Ascending aorta (tissue), 2 donors: Measurements from ENCODE around the gene SCARB2. TPM values are rescaled to one million over a fixed set of nuclear protein-coding genes. Genes with fewer than 3 reads are reported as not detected.

Source experiments
- DNase-seq, 2 donors: peaks; one replicate each; pipeline ENCODE4 v3.0.0-alpha.2; 2019; ENCODE audit warnings: low spot score in 2 of 2
- H3K27ac ChIP-seq, 2 donors: fragments of 200-600 bp; sonication (generic); one replicate each; pipeline ENCODE4 v1.5.1; 2016 to 2017; ENCODE audit warnings: mild to moderate bottlenecking in 1 of 2
- H3K27me3 ChIP-seq: fragments of 200-600 bp; sonication (generic); one replicate; pipeline ENCODE4 v1.5.1; 2017
- H3K36me3 ChIP-seq, 2 donors: fragments of 200-600 bp; sonication (generic); one replicate each; pipeline ENCODE4 v1.5.1; 2016
- H3K4me1 ChIP-seq, 2 donors: fragments of 200-600 bp; sonication (generic); one replicate each; pipeline ENCODE4 v1.5.1; 2016 to 2017; ENCODE audit warnings: mild to moderate bottlenecking in 1 of 2
- H3K4me3 ChIP-seq, 2 donors: fragments of 200-600 bp; sonication (generic); one replicate each; pipeline ENCODE4 v1.5.1; 2016 to 2017; ENCODE audit warnings: mild to moderate bottlenecking in 1 of 2
- H3K9me3 ChIP-seq, 2 donors: fragments of 200-600 bp; sonication (generic); one replicate each; pipeline ENCODE4 v1.5.1; 2016
- CTCF ChIP-seq, 3 experiments: fragments of 200-600 bp in 2 of 3; fragments of 450-650 bp in 1 of 3; sonication (generic) in 2 of 3; IDR thresholded peaks; one replicate each; pipeline ENCODE4 v1.5.1; 2016 to 2019; ENCODE audit warnings: antibody characterized with exemption in 3 of 3, mild to moderate bottlenecking in 1 of 3, moderate library complexity in 1 of 3
- intact Hi-C: fragments of 100-400 bp; cut with DNase I; formaldehyde crosslinking; loops from one replicate; pipeline ENCODE4 v1.15.1; 2023
- total RNA-seq: library from RNA; depleted of rRNA; stranded (reverse); fragments of >200 nt; gene quantifications from one replicate; pipeline ENCODE4 v1.1.0, GENCODE V29; 2016

Gene SCARB2
- total RNA-seq, 1 donor from 2014 or later = 94.1 TPM

- Histone ChIP-seq H3K4me1 (no peaks in the 10 kb centered on the region), H3K36me3 (peaks cover 40 to 66% of the 10 kb centered on the region in 2 donors), H3K27me3 (no peaks in the 10 kb centered on the region), H3K4me3 (no peak overlapping the region), H3K27ac (no peak overlapping the region), H3K9me3 (no peaks in the 10 kb centered on the region)
- DNase-seq = no peak
- no peak for TF ChIP-seq CTCF (IDR thresholded peaks at IDR 0.05)
- intact Hi-C loops = no loop called here
These were observed 39.4 kb downstream of the SCARB2 start for GRCh38 chr4:76174216-76174615.

GRCh38 chr4:76168688-76169087 lies 44.9 kb downstream of the SCARB2 start:
- no peak overlapping the region for H3K27ac ChIP-seq
- peaks cover 54 to 87% of the 10 kb centered on the region in 2 donors for H3K36me3 ChIP-seq
- no peaks in the 10 kb centered on the region for H3K9me3 ChIP-seq
- DNase-seq = no peak
- no peak for TF ChIP-seq CTCF (IDR thresholded peaks at IDR 0.05)
- intact Hi-C loops = no loop called here
- no peak overlapping the region for H3K4me3 ChIP-seq
- H3K4me1 ChIP-seq = no peaks in the 10 kb centered on the region
- no peaks in the 10 kb centered on the region for H3K27me3 ChIP-seq

GRCh38 chr4:76166480-76166879 lies 47.1 kb downstream of the SCARB2 start:
- intact Hi-C loops = no loop called here
- H3K9me3 ChIP-seq = no peaks in the 10 kb centered on the region
- no peak for DNase-seq
- H3K36me3 ChIP-seq = peaks cover 59 to 87% of the 10 kb centered on the region in 2 donors
- H3K4me3 ChIP-seq = no peak overlapping the region
- no peak overlapping the region for H3K27ac ChIP-seq
- no peaks in the 10 kb centered on the region for H3K4me1 ChIP-seq
- TF ChIP-seq CTCF (IDR thresholded peaks at IDR 0.05) = no peak
- H3K27me3 ChIP-seq = no peaks in the 10 kb centered on the region

- intact Hi-C loops = no loop called here
- Histone ChIP-seq H3K4me1 (no peaks in the 10 kb centered on the region), H3K27ac (no peak overlapping the region), H3K27me3 (no peaks in the 10 kb centered on the region), H3K9me3 (no peaks in the 10 kb centered on the region), H3K4me3 (no peak overlapping the region), H3K36me3 (peaks cover 25 to 49% of the 10 kb centered on the region in 2 donors)
- no peak for DNase-seq
- TF ChIP-seq CTCF (IDR thresholded peaks at IDR 0.05) = no peak
These were observed 53.3 kb downstream of the SCARB2 start for GRCh38 chr4:76160355-76160754.

- Histone ChIP-seq H3K27me3 (no peaks in the 10 kb centered on the region), H3K4me1 (no peaks in the 10 kb centered on the region), H3K4me3 (no peak overlapping the region), H3K27ac (no peak overlapping the region), H3K36me3 (peaks cover 5 to 15% of the 10 kb centered on the region in 2 donors), H3K9me3 (no peaks in the 10 kb centered on the region)
- intact Hi-C loops = no loop called here
- TF ChIP-seq CTCF (IDR thresholded peaks at IDR 0.05) = no peak
- no peak for DNase-seq
These were observed 57.0 kb downstream of the SCARB2 start for GRCh38 chr4:76156635-76157034.

- Histone ChIP-seq H3K27ac (no peak overlapping the region), H3K4me3 (no peak overlapping the region), H3K4me1 (no peaks in the 10 kb centered on the region), H3K36me3 (peaks cover 2 to 9% of the 10 kb centered on the region in 2 donors), H3K27me3 (no peaks in the 10 kb centered on the region), H3K9me3 (no peaks in the 10 kb centered on the region)
- intact Hi-C loops = no loop called here
- TF ChIP-seq CTCF (IDR thresholded peaks at IDR 0.05) = no peak
- DNase-seq = no peak
These were observed 57.6 kb downstream of the SCARB2 start for GRCh38 chr4:76155979-76156378.
